ENCODE results near the gene PRMT2.
"Not testable (repeated sequence)": the region's sequence is repeated elsewhere in the genome, so short reads cannot be mapped to it uniquely, and the experiment has no call there.

Gene PRMT2

GRCh38 chr21:46645840-46646239 is 10.4 kb downstream of the PRMT2 start:
- no peak for DNase-seq

- DNase-seq = no peak
Observed at GRCh38 chr21:46646541-46647154, 11.2 kb downstream of the PRMT2 start.

- DNase-seq = no peak
Observed at GRCh38 chr21:46648539-46648938, 13.1 kb downstream of the PRMT2 start.

DNA sequence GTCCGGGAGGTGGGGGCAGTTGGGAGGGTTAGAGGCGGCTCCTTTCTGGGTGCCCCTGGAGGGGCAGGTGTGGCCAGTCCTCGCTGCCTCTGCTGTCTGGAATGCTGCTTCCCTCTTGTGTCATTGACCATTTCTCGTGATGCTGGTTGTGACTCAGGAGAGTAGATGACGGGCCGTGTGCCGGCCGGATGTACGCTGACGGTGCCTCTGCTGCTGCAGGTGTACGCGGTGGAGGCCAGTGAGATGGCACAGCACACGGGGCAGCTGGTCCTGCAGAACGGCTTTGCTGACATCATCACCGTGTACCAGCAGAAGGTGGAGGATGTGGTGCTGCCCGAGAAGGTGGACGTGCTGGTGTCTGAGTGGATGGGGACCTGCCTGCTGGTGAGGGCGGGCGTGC is 13.9 kb downstream of the PRMT2 start:
- no peak for DNase-seq

- DNase-seq = no peak
Observed at GRCh38 chr21:46650476-46651098, 15.1 kb downstream of the PRMT2 start.

DNA sequence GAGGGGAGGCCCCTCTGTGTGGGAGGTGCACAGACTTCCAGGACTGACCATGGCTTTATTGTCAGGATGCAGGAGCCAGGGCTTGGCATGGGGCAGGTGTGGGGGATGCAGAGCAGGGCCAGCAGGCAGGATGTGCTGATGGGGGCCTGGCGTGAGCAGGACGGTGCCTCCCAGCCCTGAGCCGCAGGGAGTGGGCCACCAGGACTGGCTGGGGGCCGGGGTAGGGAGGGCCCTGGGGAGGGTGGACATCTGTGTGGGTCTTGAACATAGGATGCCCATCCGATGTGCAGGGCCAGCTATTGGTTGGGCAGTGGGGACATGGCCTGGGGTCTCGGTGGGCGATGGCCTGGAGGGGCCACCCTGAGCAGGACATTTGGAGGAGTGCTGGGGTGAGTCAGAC is 15.6 kb downstream of the PRMT2 start:
- DNase-seq = no peak

DNA sequence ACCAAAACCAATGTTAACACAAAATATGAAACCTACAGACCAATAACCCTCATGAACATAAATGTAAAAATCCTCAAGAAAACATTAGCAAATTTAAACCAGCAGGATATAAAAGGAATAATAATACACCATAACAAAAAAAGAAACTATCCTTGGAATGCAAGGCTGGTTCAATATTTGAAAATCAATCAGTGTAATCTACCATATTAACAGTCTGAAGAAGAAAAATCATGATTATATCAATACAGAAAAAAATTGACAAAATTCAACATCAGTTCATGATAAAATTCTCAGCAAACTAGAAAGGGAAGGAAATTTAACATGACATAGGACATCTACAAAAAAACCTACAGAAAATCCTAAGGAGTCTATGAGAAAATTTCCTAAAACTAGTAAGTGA is 19.8 kb downstream of the PRMT2 start:
- no peak for DNase-seq

DNA sequence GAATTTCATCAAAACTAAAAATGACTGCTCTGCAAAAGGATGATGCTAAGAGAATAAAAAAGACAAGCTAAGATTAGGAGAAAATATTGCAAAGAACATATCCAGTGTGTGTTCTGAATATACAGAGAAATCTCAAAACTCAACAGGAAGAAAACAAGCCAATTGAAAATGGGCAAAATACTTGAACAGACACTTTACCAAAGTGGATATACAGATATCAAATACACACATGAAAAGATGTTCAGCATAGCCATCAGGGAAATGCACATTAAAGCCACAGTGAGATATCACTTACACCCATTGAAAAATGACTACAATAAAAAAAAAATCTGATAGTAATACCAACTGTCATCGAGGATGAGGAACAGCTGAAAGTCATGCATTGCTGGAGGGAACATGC is 21.3 kb downstream of the PRMT2 start:
- DNase-seq = no peak

- DNase-seq = no peak
Observed at GRCh38 chr21:46660505-46660904, 25.0 kb downstream of the PRMT2 start.

DNA sequence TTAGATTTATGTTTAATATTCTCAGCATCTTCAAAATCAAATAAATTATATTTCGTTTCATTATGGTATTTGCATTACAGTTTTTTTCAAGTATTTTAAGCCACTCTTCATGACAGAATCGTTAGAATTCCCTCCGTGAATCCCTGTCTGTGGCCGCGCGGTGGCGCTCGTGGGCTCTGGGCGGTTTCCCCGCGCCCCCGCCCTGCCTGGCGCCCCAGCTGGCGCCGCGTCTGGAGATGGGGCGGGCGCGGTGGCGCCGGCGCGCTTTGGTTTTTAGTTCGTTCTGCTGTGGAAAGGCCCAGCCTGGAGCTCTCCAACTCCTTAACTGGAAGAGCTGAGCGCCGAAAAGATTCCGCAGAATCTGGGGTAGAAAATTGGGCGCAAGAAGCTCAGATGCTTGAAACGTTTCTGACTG is 25.7 kb downstream of the PRMT2 start:
- DNase-seq = no peak

DNA sequence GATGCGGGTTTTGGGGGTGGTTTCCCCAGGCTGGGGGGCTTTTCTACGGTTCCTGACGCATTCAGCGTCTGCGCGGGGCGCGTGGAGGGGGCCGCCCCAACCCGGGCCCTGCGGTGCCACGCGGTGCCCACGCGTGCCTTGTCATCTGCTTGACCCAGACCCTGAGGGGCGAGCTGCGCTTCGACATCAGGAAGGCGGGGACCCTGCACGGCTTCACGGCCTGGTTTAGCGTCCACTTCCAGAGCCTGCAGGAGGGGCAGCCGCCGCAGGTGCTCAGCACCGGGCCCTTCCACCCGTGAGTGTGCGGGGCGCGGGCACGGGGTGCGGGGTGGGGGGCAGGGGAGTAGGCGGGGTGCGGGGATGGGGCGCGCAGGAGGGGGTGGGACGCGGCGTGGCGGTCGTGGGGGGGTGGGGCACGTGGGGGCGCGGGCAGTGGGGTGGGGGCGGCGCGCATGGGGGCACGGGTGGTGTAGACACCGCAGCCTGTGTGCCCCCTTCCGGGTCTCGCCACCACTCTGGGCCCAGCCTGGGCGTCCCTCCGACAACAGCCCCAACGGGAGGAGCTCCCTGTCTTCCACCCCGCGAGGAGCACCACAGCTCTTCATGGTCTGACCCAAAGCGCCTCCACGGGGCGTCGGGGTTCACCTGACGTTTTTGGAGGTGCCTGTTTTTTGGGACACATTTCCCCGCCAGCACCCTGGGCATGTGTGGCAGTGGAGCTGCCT is 26.3 kb downstream of the PRMT2 start:
- DNase-seq = no peak

GRCh38 chr21:46662367-46662654 is 26.8 kb downstream of the PRMT2 start:
- DNase-seq = no peak

DNA sequence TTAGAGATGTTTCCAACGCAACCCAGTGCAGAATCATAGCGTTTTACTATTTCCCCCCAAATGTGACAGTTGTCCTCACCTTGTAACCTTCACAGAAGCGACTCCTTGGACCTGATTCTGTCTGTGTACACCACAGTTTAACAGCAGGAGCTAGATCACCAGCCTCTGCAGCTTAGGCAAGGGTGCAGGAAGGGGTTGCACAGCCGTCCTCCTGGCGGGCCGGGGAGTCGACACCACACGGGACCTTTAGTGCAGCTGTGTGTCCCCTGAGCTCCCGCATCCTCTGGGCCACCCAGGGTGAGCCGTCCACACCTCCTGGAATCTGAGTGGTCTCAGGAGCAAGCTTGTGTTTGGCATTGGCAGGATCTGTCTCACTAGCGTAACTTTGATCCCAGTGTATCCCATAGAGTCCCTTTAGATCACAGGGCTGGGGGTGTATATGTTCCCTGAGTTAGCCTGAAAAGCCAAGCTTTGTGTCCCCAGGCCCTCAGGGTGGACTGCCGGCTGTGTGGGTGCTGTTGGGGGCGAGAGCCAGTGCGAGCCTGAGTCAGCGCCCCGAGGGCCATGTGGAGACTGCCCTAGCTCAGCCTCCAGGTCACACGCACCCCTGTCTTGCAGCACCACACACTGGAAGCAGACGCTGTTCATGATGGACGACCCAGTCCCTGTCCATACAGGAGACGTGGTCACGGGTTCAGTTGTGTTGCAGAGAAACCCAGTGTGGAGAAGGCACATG is 27.5 kb downstream of the PRMT2 start:
- DNase-seq = no peak

- DNase-seq = no peak
Observed at GRCh38 chr21:46663754-46664153, 28.3 kb downstream of the PRMT2 start.

DNA sequence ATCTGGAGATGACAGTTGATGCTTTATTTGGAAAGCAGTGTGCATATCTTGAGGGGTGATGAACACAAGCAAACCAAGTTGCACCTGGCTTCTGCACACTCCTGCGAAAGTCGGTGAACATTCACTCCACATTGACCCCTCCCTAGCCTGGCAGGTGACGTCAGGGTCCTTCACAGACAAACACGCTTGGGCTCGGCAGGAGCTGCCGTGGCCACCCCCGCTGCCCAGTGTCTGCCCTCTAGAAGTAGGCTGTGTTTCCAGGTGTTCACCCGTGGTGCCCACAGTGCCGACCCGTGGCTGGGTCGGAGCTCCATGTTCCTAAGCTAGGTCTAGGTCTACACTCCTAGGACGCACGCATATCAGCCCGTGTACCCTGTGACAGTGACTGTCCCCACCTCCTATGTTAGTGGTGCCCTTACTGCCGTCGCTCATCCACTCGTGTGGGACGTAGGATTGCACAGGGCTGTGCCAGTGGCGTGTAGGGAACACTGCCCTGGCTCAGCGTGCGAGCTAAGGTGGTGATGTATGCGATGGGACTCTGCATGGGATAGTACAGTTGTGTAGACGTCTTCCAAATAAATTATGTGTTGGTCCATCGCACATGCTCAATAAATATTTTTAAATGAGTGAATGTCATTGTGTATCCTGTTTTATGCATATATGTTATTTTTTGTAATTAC is 29.0 kb downstream of the PRMT2 start:
- no peak for DNase-seq

DNA sequence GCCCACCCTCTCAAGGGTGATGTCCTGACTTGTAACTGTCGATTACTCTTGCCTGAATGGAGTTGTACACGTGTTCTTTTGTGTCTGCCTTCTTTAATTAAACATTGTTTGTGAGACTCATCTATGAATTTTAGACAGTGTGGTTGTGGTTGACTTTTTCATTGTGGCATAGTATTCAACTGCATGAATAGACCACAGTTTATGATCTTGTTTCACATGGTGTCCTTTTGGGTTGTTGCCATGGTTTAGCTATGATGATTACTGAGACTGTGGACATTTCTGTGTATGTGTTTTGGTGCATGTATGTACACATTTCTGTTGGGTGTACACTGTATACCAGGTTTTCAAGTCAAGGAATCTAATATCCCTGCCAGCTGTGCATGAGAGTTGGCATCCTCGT is 30.1 kb downstream of the PRMT2 start:
- no peak for DNase-seq

DNA sequence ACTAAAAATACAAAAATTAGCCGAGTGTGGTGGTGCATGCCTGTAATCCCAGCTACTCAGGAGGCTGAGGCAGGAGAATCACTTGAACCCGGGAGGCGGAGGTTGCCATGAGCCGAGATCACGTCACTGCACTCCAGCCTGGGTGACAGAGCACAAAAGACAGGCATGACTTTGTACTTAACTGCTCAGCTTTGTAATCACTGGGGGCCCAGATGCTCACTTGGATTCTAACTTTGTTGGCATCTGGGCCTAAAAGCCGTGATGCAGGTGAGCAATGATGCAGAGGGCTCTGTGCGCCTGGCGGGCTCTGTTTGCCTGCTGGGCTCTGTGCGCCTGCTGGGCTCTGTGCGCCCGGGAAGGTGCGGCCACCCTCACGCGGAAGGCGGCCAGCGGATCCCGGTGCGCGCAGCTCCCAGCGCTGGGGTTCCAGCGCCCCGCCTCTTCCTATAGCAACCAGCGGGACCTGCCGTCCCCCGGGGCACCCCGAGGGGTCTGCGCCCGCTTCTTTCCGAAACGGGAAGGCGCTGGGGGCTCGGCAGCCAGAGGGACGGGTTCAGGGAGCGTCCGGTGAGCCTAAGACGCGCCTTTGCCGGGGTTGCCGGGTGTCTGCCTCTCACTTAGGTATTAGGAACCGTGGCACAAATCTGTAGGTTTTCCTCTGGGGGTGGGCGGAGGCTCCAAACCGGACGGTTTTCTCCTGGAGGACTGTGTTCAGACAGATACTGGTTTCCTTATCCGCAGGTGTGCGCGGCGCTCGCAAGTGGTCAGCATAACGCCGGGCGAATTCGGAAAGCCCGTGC is 31.7 kb downstream of the PRMT2 start:
- DNase-seq = peak; percentile 25

DNA sequence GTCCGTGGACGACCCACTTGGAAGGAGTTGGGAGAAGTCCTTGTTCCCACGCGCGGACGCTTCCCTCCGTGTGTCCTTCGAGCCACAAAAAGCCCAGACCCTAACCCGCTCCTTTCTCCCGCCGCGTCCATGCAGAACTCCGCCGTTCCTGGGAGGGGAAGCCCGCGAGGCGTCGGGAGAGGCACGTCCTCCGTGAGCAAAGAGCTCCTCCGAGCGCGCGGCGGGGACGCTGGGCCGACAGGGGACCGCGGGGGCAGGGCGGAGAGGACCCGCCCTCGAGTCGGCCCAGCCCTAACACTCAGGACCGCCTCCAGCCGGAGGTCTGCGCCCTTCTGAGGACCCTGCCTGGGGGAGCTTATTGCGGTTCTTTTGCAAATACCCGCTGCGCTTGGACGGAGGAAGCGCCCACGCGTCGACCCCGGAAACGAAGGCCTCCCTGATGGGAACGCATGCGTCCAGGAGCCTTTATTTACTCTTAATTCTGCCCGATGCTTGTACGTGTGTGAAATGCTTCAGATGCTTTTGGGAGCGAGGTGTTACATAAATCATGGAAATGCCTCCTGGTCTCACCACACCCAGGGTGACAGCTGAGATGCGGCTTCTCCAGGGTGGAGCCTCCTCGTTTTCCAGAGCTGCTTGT is 32.4 kb downstream of the PRMT2 start:
- peak; percentile 40 for DNase-seq

DNA sequence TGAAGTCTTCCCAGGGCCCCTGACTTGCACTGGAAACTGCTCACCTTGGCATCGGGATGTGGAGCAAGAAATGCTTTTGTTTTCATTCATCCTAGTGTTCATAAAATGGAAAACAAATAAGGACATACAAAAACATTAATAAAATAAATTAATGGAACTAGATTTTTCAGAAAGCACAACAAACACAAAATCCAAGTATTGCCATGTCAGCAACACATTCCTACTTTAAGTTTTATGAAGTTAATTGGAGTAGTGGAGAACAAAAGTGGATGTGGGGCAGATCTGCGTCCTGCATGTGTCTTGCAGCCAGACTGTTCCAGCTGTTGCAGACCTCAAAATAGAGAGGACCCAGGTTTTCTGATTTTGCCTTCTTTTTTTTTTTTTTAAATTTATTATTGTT is 32.9 kb downstream of the PRMT2 start:
- no peak for DNase-seq

DNA sequence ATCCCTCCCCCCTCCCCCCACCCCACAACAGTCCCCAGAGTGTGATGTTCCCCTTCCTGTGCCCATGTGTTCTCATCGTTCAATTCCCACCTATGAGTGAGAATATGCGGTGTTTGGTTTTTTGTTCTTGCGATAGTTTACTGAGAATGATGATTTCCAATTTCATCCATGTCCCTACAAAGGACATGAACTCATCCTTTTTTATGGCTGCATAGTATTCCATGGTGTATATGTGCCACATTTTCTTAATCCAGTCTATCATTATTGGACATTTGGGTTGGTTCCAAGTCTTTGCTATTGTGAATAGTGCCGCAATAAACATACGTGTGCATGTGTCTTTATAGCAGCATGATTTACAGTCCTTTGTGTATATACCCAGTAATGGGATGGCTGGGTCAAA is 33.4 kb downstream of the PRMT2 start:
- DNase-seq = not testable (repeated sequence)

DNA sequence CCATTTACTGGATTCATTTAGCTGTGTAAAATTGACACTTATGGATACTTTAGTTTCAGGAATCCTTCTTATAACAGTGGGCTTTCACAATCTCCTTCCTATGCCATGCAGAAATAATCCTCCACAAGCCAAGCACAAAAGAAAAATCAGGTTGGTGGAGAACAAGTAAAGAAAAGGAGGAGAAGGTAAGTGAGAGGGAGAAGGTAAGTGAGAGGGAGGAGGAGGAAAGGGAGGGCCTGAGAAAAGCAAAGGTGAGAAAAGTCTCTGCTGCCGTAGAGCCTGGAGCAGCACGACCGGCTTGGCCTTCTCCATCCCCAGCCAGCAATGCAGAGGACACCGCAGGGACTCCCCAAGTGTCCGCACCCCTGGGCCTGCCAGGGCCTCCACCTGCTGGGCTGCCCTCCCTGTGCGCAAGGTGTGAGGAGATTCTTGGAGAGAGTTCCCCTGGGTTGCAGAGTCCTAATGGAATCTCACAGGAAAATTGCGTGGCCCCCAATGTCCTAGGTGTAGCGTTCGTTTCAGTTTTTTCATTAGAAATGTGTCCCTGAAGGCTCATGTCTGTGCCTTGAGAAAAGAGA is 39.0 kb downstream of the PRMT2 start:
- DNase-seq = no peak

Data from NCI-H526 treated with DMSO at 0.1 percent for 48 hours (cell line).